HG02678 (cell line): ENCODE results near the gene ANKS1A.
"Not testable (repeated sequence)": the region's sequence is repeated elsewhere in the genome, so short reads cannot be mapped to it uniquely, and the experiment has no call there.

Experiments
- ATAC-seq: cut with Tn5 transposase; IDR thresholded peaks from one replicate; pipeline ENCODE4 v1.9.1; 2021; ENCODE audit warnings: mild to moderate bottlenecking, moderate library complexity; ENCODE audit not compliant: unreplicated experiment

ANKS1A gene

GRCh38 chr6:35089935-35090505 lies 201.0 kb downstream of the ANKS1A start:
- ATAC-seq, result no peak

GRCh38 chr6:35090734-35091133 lies 201.7 kb downstream of the ANKS1A start:
- ATAC-seq, result no peak

DNA sequence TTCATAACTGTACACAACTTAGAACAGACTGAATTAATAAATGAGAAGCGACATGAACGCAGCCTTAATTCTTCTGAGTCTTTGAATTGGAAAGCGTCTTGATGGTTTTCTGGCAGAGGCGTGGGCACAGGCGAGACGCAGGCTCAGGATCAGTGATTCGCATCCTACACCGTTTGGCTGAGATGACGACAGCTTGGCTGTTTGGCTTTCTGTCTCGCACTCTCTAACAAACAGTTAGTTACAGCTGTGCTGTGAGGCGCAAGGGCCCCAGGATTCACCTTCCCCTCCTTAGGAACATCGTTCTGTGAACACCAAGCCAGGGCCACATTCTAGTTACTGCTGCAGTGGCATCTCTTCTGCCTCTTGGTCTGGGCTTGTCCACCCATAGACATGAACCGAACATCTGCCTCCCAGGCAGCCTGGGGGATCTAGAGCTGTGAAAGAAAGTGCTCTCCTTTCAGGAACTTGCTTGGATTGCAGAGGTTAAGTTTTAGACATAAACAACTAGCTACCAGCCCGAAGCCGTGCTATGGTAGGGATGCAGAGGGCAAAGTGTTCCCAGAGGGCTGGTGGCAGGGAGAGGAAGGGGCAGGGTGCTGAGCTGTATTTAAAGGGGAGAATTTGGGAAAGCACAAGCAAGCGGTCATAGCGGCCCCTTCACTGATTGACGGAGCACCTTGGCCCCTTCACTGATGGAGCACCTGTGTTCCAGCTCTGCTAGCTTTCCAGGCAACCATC lies 202.5 kb downstream of the ANKS1A start:
- ATAC-seq, result no peak

GRCh38 chr6:35092362-35093117 lies 203.5 kb downstream of the ANKS1A start:
- ATAC-seq, result no peak

DNA sequence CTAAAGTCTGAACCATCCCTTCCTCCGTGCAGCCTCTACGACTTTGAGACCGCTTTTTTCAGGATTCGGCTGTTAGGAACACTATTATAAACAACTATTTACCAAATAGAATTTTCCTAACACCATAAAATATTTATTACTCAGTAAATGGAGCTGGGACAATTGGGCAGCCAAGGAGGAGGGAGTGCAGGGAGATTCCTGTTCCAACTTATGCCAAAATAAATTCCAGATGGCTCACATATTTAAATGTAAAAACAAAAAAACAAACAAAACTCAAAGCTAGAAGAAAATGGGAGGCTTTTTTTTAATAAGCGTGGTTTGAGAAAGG lies 204.0 kb downstream of the ANKS1A start:
- ATAC-seq, result no peak

DNA sequence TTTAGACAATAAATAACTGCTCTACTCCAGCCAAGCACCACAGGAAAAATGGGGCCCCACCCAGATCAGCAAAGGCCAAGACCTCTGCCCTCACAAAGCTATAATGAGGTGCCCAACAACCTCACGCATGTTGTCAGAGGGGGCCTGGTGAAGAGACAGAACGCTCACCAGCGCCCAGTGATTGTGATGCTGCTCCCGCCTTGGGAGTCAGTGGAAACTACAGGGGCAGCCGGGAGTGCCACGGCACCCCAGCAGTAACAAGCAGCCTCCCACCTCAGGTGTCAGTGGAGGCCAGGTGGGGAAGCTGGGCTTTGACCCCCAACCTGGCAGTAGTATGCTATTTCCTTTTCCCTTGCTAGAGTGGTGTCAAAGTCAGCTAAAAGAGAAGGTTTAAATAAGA lies 204.7 kb downstream of the ANKS1A start:
- ATAC-seq, result no peak

DNA sequence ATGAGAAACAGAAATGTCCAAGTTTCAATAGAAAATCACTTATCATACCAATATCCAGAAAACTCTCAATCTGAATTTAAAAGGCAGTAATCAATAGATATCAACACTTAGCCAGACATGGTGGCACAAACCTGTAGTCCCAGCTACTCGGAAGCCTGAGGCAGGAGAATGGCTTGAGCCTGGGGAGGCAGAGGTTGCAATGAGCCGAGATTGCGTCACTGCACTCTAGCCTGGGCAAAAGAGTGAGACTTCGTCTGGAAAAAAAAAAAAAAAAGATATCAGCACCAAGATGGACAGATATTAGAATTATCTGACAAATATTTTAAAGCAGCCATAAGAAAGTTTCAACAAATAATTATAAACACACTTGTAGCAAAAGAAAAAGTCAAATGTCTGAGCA lies 205.1 kb downstream of the ANKS1A start:
- ATAC-seq, result no peak

- ATAC-seq, result no peak
These were observed 207.2 kb downstream of the ANKS1A start for GRCh38 chr6:35096129-35096862.

DNA sequence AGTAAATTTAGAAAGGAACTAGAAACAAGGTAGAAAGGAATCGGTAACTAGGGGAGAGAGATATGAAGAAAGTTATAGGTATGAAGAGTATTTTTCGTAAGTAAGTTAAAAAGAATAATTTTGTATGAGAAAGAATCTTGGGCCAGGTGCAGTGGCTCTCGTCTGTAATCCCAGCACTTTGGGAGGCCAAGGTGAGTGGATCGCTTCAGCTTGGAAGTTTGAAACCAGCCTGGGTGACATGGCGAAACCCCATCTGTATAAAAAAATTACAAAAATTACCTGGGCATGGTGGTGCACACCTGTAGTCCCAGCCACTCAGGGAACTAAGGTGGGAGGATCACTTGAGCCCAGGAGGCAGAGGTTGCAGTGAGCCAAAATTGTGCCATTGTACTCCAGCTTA lies 210.1 kb downstream of the ANKS1A start:
- no peak for ATAC-seq

GRCh38 chr6:35105078-35105477 lies 216.0 kb downstream of the ANKS1A start:
- ATAC-seq, result no peak

DNA sequence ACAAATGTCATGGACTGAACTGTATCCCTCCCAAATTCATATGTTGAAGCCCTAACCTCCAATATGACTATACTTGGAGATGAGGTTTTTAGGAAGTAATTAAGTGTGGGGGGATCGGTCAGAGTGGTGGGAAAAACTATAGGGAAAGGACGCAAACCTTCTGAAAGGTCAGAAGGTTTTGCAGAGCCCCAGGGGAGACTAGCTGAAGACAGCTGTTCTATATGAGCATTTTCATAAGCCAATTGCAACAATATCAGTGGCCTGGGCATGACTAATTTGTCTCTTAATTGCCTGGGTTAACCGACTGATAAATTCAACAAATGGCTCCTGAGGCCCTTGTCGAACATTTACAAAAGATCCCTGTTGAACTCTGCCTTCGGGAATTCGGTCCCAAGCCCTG lies 217.0 kb downstream of the ANKS1A start:
- ATAC-seq, result not testable (repeated sequence)

- ATAC-seq, result not testable (repeated sequence)
These were observed 218.2 kb downstream of the ANKS1A start for GRCh38 chr6:35107208-35107607.

DNA sequence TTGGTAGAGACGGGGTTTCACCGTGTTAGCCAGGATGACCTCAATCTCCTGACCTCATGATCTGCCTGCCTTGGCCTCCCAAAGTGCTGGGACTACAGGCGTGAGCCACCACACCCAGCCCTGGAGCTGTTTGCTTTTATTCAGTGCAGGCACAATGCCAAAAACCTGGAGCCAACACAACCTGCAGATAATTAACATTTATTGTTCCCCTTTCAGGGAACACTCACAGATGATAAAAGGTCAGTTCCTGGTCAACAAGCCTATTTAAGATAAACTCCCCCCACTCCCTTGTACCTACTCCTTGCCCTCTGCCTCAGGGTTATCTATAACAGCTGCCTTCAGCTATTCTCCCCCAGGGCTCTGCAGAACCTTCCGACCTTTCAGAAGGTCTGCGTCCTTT lies 218.7 kb downstream of the ANKS1A start:
- not testable (repeated sequence) for ATAC-seq

- no peak for ATAC-seq
These were observed 219.3 kb downstream of the ANKS1A start for GRCh38 chr6:35108309-35108885.

DNA sequence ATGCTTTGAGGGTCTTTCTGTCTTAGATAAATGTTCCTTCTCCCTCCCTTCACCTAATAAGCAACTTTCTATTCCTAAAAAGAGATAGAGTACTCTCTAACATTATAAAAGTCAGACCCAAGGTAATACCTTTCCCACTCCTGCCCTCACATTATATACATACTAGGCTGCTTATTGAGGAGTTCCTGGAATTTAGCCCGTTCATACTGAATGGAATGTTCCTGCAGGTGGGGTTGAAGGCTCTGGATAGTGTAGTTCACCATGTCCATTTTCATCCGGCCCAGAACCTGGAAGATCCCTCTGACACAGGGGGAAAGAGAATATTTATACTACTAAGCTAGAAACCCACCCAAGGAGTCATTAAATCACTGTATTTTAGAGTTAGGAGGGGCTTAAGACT lies 231.7 kb downstream of the ANKS1A start:
- ATAC-seq, result no peak

DNA sequence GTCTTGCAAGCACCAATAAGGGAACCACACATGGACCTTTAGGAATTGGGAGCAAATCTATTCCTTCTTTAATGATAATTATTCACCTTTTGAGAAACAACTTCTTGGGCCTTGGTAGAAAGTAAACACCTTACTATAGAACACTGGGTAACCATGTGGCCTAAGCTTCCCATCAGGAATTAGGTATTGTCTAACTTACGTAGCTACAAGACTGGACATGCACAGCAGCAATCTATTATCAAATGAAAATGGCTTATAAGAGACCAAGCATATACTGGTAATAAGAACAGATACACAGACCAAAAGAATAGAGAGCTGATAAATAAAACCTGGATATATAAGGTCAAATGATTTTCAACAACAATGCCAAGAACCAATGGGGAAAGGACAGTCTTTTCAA lies 235.3 kb downstream of the ANKS1A start:
- no peak for ATAC-seq

DNA sequence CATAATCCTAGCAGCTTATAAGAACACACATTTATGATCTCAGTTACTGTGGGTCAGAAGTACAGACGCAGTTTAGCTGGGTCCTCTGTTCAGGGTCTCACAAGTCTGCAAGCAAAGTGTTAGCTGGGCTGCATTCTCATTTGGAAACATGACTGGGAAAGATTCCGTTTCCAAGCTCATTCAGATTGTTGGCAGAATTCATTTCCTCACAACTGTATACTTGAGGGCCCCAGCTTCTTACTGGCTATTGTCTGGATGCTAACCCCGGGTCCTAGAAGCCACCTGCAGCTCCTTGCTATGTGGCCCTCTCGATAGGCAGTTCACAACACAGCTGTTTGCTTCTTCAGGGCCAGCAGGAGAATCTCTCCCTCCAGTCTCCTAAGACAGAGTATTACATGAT lies 239.0 kb downstream of the ANKS1A start:
- no peak for ATAC-seq

DNA sequence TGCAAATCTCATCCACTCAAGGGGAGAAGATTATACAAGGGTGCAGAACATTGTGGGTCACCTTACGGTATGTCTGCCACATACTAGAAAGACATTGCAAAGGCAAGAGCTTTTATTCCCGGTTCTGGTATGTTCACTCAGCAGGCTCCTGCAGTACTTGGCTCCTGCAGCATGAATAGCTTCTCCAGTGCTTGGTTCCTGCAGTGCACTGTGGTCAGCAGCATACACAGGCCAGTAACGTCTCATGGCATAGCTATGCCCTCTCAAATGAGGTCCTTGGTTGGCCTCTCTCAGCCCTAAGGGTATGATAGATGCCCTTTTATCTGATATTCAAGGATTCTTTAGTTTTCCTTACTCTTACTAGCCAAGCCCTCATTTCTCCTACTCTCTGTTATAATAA lies 239.4 kb downstream of the ANKS1A start:
- ATAC-seq, result no peak

- no peak for ATAC-seq
These were observed 247.1 kb downstream of the ANKS1A start for GRCh38 chr6:35136185-35136584.

DNA sequence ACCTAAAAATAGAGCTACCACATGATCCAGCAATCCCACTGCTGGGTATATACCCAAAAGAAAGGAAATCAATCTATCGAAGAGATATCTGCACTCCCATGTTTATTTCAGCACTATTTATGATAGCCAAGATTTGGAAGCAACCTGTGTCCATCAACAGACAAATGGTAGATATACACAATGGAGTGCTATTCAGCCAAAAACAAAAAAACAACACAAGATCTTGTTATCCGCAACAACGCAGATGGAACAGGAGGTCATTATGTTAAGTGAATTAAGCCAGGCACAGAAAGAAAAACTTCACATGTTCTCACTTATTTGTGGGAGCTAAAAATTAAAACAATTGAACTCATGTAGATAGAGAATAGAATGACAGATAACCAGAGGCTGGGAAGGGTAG lies 249.1 kb downstream of the ANKS1A start:
- not testable (repeated sequence) for ATAC-seq

DNA sequence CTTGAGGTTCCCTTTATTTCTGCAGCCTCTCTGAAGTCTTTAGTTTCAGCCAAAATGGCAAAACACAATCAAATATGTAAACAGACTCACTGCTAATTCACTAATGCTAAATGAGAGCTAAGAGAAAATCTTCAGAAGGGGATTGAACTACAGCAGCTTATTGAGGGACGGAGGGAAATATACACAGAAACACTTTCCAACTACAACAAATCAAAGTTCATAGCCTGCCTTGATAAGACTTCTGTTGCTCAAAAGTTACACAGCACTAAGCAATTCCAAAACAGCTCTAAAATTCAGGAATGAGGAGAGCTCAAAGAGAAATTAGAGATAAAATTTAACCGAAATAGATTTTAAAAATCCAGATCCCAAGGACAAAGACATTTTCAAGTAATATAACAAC lies 250.4 kb downstream of the ANKS1A start:
- ATAC-seq, result no peak
